Tibial artery (tissue), 4 donors: ENCODE results near the gene BCL10.

ENCODE experiments used
- DNase-seq, 2 donors: peaks; one replicate each; pipeline ENCODE4 v3.0.0-alpha.2; 2019
- H3K27ac ChIP-seq, 2 donors: fragments of 200-600 bp; sonication (generic) in 1 of 2; 1 replicate in 1 of 2; 2 replicates in 1 of 2; pipeline ENCODE4 v1.5.1; 2018 to 2019; ENCODE audit warnings: mild to moderate bottlenecking in 1 of 2
- H3K27me3 ChIP-seq, 2 donors: fragments of 200-600 bp; sonication (generic) in 1 of 2; one replicate each; pipeline versions ENCODE4 v1.5.1 to v1.6.0; 2016 to 2019
- H3K36me3 ChIP-seq, 3 donors: fragments of 200-600 bp; sonication (generic) in 2 of 3; one replicate each; pipeline ENCODE4 v1.5.1; 2016 to 2019; ENCODE audit warnings: mild to moderate bottlenecking in 2 of 3
- H3K4me1 ChIP-seq, 4 donors: fragments of 200-600 bp; sonication (generic) in 2 of 4; 1 replicate in 3 of 4; 2 replicates in 1 of 4; pipeline ENCODE4 v1.5.1; 2016 to 2019
- H3K4me3 ChIP-seq, 2 donors: fragments of 200-600 bp; sonication (generic) in 1 of 2; 1 replicate in 1 of 2; 2 replicates in 1 of 2; pipeline ENCODE4 v1.5.1; 2018 to 2019; ENCODE audit warnings: mild to moderate bottlenecking in 2 of 2
- H3K9me3 ChIP-seq, 3 donors: fragments of 200-600 bp; sonication (generic) in 1 of 3; one replicate each; pipeline ENCODE4 v1.5.1; 2016 to 2019
- intact Hi-C: fragments of 100-400 bp; cut with DNase I; formaldehyde crosslinking; loops from one replicate; pipeline ENCODE4 v1.15.0; 2023; ENCODE audit warnings: low total_unique reads
- TF ChIP-seq, protein P1 (sequence below), 2 experiments: fragments of 200-600 bp in 1 of 2; fragments of 450-650 bp in 1 of 2; IDR thresholded peaks; one replicate each; pipeline ENCODE4 v1.5.1; 2017 to 2019; ENCODE audit warnings: antibody characterized with exemption in 2 of 2, mild to moderate bottlenecking in 1 of 2, moderate library complexity in 1 of 2

Gene BCL10

DNA sequence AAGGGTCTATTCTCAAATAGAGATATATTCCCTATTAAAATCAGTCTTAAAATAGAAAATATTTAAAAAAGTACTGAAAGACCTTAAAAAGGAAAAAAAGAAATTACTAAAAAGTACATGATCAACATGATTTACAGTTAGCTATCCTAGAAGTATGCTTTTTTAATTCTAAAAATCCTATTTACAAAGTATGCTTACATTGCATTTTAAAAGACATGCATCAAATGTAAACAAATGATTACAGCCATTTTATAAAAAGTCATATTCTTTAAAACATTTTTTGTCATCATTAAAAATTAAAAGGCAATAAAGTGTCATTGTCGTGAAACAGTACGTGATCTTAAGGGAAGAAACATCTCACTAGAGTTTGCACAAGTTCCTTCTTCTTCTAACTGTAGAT lies 9.1 kb downstream of the BCL10 start:
- Histone ChIP-seq H3K4me1 (peaks cover 0 to 7% (median under 1%) of the 10 kb centered on the region in 4 donors), H3K4me3 (no peak overlapping the region), H3K36me3 (peaks cover 43 to 61% (median 52%) of the 10 kb centered on the region in 3 donors), H3K27ac (no peak overlapping the region), H3K9me3 (no peaks in the 10 kb centered on the region), H3K27me3 (no peaks in the 10 kb centered on the region)
- intact Hi-C loops, result no loop called here
- DNase-seq, result no peak
- TF ChIP-seq, protein P1, sequence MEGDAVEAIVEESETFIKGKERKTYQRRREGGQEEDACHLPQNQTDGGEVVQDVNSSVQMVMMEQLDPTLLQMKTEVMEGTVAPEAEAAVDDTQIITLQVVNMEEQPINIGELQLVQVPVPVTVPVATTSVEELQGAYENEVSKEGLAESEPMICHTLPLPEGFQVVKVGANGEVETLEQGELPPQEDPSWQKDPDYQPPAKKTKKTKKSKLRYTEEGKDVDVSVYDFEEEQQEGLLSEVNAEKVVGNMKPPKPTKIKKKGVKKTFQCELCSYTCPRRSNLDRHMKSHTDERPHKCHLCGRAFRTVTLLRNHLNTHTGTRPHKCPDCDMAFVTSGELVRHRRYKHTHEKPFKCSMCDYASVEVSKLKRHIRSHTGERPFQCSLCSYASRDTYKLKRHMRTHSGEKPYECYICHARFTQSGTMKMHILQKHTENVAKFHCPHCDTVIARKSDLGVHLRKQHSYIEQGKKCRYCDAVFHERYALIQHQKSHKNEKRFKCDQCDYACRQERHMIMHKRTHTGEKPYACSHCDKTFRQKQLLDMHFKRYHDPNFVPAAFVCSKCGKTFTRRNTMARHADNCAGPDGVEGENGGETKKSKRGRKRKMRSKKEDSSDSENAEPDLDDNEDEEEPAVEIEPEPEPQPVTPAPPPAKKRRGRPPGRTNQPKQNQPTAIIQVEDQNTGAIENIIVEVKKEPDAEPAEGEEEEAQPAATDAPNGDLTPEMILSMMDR (IDR thresholded peaks at IDR 0.05), result no peak

DNA sequence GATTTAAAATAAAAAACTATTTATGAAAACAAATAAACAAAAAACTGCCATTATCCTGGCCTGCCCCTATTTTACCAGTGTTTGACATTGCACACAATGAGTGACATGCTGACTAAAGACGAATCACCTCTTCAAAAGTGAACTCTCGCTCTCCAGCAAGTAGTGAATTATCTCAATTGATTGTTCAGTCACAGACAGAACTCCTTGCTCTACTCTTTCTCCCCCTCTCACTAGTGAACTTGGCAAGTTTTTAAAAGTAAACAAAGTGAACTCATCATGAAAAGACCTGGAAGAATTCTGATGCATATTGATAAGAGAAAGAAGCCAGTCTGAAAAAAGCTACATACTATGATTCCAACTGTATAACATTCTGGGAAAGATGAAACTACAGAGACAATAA lies 12.3 kb downstream of the BCL10 start:
- Histone ChIP-seq H3K36me3 (peaks cover 29 to 38% (median 37%) of the 10 kb centered on the region in 3 donors), H3K9me3 (no peaks in the 10 kb centered on the region), H3K27me3 (no peaks in the 10 kb centered on the region), H3K4me3 (no peak overlapping the region), H3K27ac (no peak overlapping the region), H3K4me1 (peaks cover 0 to 6% (median 2%) of the 10 kb centered on the region in 4 donors)
- TF ChIP-seq, protein P1 (IDR thresholded peaks at IDR 0.05), result no peak
- DNase-seq, result no peak
- intact Hi-C loops, result loop anchor here (5.0 kb wide), 1 partner anchor 157 kb away; no protein-coding TSS in a partner anchor

DNA sequence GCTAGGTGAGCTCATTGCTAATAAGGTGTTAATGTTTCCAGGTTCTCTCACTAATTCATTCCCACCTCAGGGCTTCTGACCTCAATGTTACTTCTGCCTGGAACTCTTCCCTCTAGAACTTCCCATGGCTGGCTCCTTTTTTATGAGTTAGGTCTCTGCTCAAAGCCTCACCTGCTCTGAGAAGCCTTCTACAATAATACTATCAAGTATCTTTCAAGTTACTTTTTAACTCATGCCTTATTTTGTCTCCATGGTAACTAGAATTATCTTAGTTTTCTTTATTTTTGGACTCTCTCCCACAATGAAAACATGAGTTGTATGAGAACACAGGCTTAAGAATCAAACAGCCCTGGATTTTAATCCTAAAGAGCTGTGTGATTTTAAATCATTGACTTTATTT lies 13.4 kb downstream of the BCL10 start:
- DNase-seq, result no peak
- intact Hi-C loops, result loop anchor here (5.0 kb wide), 1 partner anchor 156 kb away; no protein-coding TSS in a partner anchor
- Histone ChIP-seq H3K4me1 (peaks cover 0 to 13% (median 6%) of the 10 kb centered on the region in 4 donors), H3K36me3 (peaks cover 17 to 27% (median 26%) of the 10 kb centered on the region in 3 donors), H3K27me3 (no peaks in the 10 kb centered on the region), H3K27ac (no peak overlapping the region), H3K9me3 (no peaks in the 10 kb centered on the region), H3K4me3 (no peak overlapping the region)
- TF ChIP-seq, protein P1 (IDR thresholded peaks at IDR 0.05), result no peak

DNA sequence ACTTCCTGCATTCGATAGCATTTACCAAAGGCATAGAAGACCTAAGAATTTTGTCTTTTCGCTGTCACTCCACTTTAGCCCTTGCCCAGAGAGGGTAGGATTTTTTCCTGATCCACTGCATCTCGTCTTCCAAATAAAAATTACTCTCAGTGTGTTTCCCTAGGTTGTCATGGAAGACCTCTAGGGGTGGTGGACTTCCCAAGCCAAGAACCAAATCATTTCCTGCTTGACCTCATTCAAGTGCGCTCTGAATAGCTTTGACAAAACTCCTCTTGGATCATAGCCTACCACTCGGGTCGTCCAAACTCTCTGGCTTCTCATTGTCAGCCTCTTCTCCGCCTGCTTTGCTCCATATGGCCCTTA lies 16.5 kb downstream of the BCL10 start:
- Histone ChIP-seq H3K4me3 (peak overlapping the region; percentile 73 to 95), H3K27ac (peak overlapping the region; percentile 71 to 92), H3K4me1 (peaks cover 0 to 35% (median 20%) of the 10 kb centered on the region in 4 donors), H3K27me3 (no peaks in the 10 kb centered on the region), H3K9me3 (no peaks in the 10 kb centered on the region), H3K36me3 (peaks cover 0 to 30% (median 15%) of the 10 kb centered on the region in 3 donors)
- intact Hi-C loops, result loop anchor here (5.0 kb wide), 3 partner anchors 58 to 313 kb away; partner anchors contain the start of gene SYDE2
- TF ChIP-seq, protein P1 (IDR thresholded peaks at IDR 0.05), result no peak
- DNase-seq, result no peak

DNA sequence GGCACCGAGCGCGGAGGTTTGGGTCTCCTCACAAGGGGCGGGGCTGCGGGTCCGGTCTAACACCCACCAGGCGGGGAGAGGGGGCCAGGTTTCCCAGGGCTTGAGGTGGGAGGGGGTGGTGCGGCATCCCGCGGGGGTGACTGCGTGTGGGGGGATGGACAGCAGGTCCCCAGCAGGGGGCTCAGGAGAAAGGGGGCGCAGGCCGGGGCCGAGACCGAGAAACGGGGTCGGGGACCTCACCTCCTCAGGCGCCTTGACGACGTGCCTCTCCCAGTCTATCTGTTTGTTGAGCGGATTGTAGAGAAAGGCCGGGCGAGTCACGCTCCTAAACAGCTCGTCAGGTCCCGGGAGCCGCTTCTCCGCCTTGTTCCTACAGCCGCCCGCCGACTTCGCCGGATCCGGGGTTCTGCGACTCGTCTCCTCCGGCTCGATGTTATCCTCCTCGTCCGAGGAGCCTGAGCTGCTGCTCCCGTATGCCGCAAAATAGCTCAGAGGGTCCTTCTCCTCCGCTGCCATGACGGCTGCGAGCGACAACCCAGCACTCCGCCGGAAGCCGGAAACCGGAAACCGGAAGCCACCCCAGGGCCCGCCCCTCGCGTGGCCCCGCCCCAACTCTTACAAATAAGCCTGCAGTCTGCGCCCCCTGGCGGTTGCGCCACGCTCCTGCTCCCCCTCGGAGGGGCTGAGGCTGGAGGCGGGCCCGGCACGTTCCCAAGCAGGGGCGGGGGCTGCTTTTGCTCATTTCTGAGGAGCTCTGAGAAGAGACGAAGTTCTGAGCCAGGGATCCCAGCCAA lies 17.1 kb downstream of the BCL10 start, which contains the start of gene C1orf52:
Gene C1orf52 (minus strand): TSS at position 545 of the 794 bp plus-strand sequence. CDS start 29 bp downstream, at position 516.
- intact Hi-C loops, result loop anchor here (5.0 kb wide), 2 partner anchors 57 to 312 kb away; partner anchors contain the start of gene SYDE2

More for the DNA sequence above, 17.1 kb downstream of the BCL10 start, which contains the start of gene C1orf52:
- Histone ChIP-seq H3K36me3 (peaks cover 0 to 32% (median 12%) of the 10 kb centered on the region in 3 donors), H3K27ac (peak within 1 kb of the TSS; percentile 71 to 92), H3K27me3 (no peaks in the 10 kb centered on the region), H3K4me1 (peaks cover 0 to 39% (median 22%) of the 10 kb centered on the region in 4 donors), H3K4me3 (peak within 1 kb of the TSS; percentile 73 to 95), H3K9me3 (no peaks in the 10 kb centered on the region)
- TF ChIP-seq, protein P1 (IDR thresholded peaks at IDR 0.05), result peak; percentile 97 to 99
- peak; percentile 95 to 97 for DNase-seq
